ENCODE data around the gene PKIG.

The PKIG gene

GRCh38 chr20:44582311-44583025, at the start of gene PKIG:
PKIG (plus strand) TSS chr20:44582579; CDS start chr20:44614557, 31,978 bp downstream.
- Mint-ChIP-seq H3K4me3 (peak within 1 kb of the TSS; percentile 85), H3K36me3 (no peaks in the 10 kb centered on the region), H3K9me3 (no peaks in the 10 kb centered on the region), H3K27me3 (no peaks in the 10 kb centered on the region), H3K27ac (peak within 1 kb of the TSS; percentile 93), H3K4me1 (peaks cover 82% of the 10 kb centered on the region)
- no peak for ATAC-seq

GRCh38 chr20:44532981-44533331, 49.4 kb upstream of the PKIG start:
- no peak overlapping the region for H3K27ac Mint-ChIP-seq
- no peak overlapping the region for H3K4me3 Mint-ChIP-seq
- no peaks in the 10 kb centered on the region for H3K9me3 Mint-ChIP-seq
- peaks cover 7% of the 10 kb centered on the region for H3K4me1 Mint-ChIP-seq
- no peak for ATAC-seq
- H3K36me3 Mint-ChIP-seq, result no peaks in the 10 kb centered on the region
- no peaks in the 10 kb centered on the region for H3K27me3 Mint-ChIP-seq

DNA sequence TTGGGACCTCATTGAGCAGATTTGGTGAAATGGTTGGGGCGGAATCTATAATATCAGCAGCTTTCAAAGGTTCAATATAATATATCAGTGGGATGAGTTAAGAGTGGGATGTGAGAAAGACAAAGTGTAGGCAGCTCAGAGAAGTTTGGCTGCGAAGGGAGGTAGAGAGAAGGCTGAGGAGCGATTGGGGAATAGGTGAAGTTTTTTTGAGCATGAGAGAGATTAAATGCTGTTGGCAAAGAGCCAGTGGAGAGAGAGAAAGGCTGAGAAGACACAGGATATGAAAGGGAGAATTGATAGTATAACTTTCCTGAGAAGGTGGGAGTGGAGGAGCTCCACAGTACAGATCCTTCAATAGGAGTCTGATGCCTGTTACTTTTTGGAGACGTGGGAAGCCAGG, 48.5 kb upstream of the PKIG start:
- H3K9me3 Mint-ChIP-seq, result no peaks in the 10 kb centered on the region
- no peaks in the 10 kb centered on the region for H3K27me3 Mint-ChIP-seq
- no peak overlapping the region for H3K27ac Mint-ChIP-seq
- no peak for ATAC-seq
- peaks cover 7% of the 10 kb centered on the region for H3K4me1 Mint-ChIP-seq
- no peak overlapping the region for H3K4me3 Mint-ChIP-seq
- H3K36me3 Mint-ChIP-seq, result no peaks in the 10 kb centered on the region

DNA sequence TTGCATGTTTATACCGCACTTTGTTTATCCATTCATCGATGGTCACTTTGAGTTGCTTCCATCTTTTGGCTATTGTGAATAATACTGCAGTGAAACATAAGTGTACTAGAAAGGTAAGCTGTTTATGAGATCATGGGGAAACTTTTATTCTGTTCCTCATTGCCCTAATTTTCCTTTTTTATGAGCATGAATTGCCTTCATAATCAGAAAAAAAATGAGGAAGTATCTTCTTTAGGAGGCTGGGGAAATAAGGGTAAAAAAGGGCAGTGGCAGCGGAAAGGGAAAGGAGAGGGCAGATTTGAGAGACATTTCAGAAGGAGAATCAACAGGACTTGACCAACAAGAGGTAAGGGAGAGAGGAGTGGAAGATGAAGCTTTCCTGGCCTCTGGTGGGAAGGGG, 46.2 kb upstream of the PKIG start:
- no peak for ATAC-seq
- no peaks in the 10 kb centered on the region for H3K27me3 Mint-ChIP-seq
- H3K27ac Mint-ChIP-seq, result no peak overlapping the region
- no peaks in the 10 kb centered on the region for H3K9me3 Mint-ChIP-seq
- peaks cover 7% of the 10 kb centered on the region for H3K4me1 Mint-ChIP-seq
- no peak overlapping the region for H3K4me3 Mint-ChIP-seq
- H3K36me3 Mint-ChIP-seq, result no peaks in the 10 kb centered on the region

DNA sequence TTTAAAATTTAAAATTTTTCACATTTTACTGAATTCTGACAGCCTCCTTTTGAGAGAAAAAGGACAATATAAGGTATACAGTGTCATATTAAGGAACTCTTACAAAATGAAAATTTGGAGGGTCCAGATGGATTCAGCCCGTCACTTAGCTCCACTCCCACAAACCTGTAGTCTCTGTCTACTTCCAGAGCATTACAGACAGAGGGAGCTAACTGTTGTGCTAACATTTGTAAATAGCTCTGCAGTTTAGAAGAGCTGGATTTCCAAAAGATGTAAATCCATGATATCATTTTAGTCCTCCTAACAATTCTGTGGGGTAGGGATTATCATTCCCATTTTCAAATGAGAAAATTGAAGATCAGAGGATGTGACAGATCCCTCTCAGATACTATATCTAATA, 44.4 kb upstream of the PKIG start:
- Mint-ChIP-seq H3K4me1 (peaks cover 7% of the 10 kb centered on the region), H3K27me3 (no peaks in the 10 kb centered on the region), H3K27ac (no peak overlapping the region), H3K9me3 (no peaks in the 10 kb centered on the region), H3K4me3 (no peak overlapping the region), H3K36me3 (no peaks in the 10 kb centered on the region)
- no peak for ATAC-seq

DNA sequence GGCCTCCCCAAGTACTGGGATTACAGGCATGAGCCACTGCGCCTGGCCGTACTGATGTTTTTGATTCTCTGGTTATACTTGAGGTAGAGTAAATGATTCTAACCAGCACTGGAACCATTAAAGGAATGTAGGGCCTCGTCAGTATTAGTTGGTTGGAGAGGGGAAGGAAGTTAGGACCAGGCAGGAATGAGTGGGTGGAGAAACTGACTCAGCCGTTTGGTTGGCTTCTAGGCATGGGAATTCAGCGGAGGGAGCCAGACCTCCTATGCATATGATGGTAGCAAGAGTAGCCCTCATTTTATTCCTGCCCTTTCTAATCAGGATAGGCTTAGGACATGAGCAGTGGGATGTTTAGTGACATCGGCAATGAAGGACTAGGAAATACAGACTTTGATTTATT, 41.5 kb upstream of the PKIG start:
- ATAC-seq, result no peak
- Mint-ChIP-seq H3K27ac (no peak overlapping the region), H3K4me1 (peaks cover 7% of the 10 kb centered on the region), H3K36me3 (no peaks in the 10 kb centered on the region), H3K9me3 (no peaks in the 10 kb centered on the region), H3K4me3 (no peak overlapping the region), H3K27me3 (no peaks in the 10 kb centered on the region)

GRCh38 chr20:44541992-44542391, 40.4 kb upstream of the PKIG start:
- no peak overlapping the region for H3K4me3 Mint-ChIP-seq
- no peaks in the 10 kb centered on the region for H3K36me3 Mint-ChIP-seq
- ATAC-seq, result no peak
- no peaks in the 10 kb centered on the region for H3K4me1 Mint-ChIP-seq
- H3K27me3 Mint-ChIP-seq, result no peaks in the 10 kb centered on the region
- H3K9me3 Mint-ChIP-seq, result no peaks in the 10 kb centered on the region
- H3K27ac Mint-ChIP-seq, result no peak overlapping the region

- no peaks in the 10 kb centered on the region for H3K9me3 Mint-ChIP-seq
- H3K27me3 Mint-ChIP-seq, result no peaks in the 10 kb centered on the region
- H3K36me3 Mint-ChIP-seq, result no peaks in the 10 kb centered on the region
- ATAC-seq, result no peak
- H3K27ac Mint-ChIP-seq, result no peak overlapping the region
- no peak overlapping the region for H3K4me3 Mint-ChIP-seq
- no peaks in the 10 kb centered on the region for H3K4me1 Mint-ChIP-seq
These were observed 39.5 kb upstream of the PKIG start for GRCh38 chr20:44542890-44543289.

DNA sequence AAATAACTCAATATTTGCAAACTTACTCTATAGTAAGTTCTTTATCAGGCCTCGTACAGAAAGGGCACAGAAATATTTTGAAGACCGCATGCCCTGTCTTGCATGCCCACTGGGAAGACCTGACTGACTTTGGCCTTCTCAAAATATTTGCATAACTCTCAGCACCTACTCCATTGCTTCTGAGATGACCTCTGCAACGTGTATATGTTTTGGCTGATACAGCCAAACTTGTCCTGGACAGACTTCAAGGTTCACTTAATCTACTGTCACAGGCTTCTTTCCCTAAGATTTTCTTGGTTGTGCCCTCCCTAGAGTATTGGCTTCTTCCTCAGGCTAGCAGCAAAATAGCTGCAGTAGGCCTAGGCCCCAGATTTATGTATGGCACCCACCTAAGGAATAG, 39.0 kb upstream of the PKIG start:
- Mint-ChIP-seq H3K9me3 (no peaks in the 10 kb centered on the region), H3K27me3 (no peaks in the 10 kb centered on the region), H3K4me3 (no peak overlapping the region), H3K36me3 (no peaks in the 10 kb centered on the region), H3K27ac (no peak overlapping the region), H3K4me1 (no peaks in the 10 kb centered on the region)
- ATAC-seq, result no peak

DNA sequence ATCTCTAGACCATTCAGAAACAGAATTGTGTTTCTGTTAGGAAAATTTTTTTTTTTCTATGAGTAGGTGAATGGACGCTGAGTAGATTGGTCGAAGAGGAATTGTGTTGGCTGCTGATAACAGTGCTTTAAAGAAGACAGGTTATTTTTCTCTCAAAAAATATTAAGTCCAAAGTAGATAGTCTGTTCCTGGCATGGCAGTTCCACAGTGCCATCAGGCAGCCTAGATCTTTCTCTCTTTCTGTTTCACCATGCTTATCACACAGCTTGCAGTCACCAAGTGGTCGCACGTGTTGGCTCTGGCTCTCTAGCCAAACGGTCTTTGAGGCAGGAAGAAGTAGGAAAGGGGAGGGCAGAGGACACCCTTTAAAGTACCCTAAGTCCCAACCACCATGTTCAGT, 38.1 kb upstream of the PKIG start:
- H3K36me3 Mint-ChIP-seq, result no peaks in the 10 kb centered on the region
- ATAC-seq, result no peak
- no peaks in the 10 kb centered on the region for H3K27me3 Mint-ChIP-seq
- H3K27ac Mint-ChIP-seq, result no peak overlapping the region
- H3K4me1 Mint-ChIP-seq, result no peaks in the 10 kb centered on the region
- H3K9me3 Mint-ChIP-seq, result no peaks in the 10 kb centered on the region
- no peak overlapping the region for H3K4me3 Mint-ChIP-seq

DNA sequence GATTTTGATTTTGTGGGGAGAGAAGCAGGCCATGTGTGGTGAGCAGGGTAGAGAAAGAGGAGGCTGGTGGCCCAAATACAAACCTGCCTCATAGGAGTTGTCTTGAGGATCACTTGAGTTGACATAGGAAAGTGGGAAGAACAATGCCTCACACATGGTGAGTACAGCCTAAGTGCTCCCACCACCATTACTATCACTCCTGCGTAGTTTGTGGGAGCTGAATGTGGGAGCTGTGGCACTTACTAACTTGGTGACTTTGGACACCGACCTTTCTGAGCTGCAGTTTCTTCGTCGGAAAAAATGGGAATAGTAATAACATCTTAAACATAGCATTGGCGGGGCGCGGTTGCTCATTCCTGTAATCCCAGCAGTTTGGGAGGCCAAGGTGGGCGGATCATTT, 35.0 kb upstream of the PKIG start:
- Mint-ChIP-seq H3K9me3 (no peaks in the 10 kb centered on the region), H3K27me3 (no peaks in the 10 kb centered on the region), H3K36me3 (no peaks in the 10 kb centered on the region), H3K4me1 (no peaks in the 10 kb centered on the region), H3K4me3 (no peak overlapping the region), H3K27ac (no peak overlapping the region)
- no peak for ATAC-seq

- ATAC-seq, result no peak
- Mint-ChIP-seq H3K36me3 (no peaks in the 10 kb centered on the region), H3K4me3 (no peak overlapping the region), H3K27ac (no peak overlapping the region), H3K4me1 (no peaks in the 10 kb centered on the region), H3K9me3 (no peaks in the 10 kb centered on the region), H3K27me3 (no peaks in the 10 kb centered on the region)
These were observed 33.3 kb upstream of the PKIG start for GRCh38 chr20:44549123-44549522.

- Mint-ChIP-seq H3K9me3 (no peaks in the 10 kb centered on the region), H3K27me3 (no peaks in the 10 kb centered on the region), H3K4me3 (no peak overlapping the region), H3K4me1 (no peaks in the 10 kb centered on the region), H3K27ac (no peak overlapping the region), H3K36me3 (no peaks in the 10 kb centered on the region)
- ATAC-seq, result no peak
These were observed 30.3 kb upstream of the PKIG start for GRCh38 chr20:44552050-44552449.

DNA sequence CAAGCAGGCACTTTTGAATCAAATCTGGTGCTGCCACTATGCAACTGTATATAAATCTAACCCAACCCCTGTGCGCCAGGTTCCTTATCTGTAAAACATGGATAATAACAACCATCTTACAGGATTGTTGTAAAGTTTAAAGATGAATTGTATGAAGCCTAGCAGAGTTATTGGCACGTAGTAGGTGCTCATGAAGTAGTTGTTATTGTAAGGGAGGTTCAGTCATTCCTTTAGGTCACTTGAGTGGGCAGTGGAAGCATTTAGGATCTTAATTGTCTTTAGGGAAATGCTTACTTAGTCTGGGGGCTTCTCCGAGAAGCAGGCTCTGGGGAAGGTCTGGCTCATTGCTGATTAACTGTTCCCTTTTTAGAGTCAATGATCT, 29.8 kb upstream of the PKIG start:
- no peaks in the 10 kb centered on the region for H3K27me3 Mint-ChIP-seq
- H3K27ac Mint-ChIP-seq, result no peak overlapping the region
- no peaks in the 10 kb centered on the region for H3K4me1 Mint-ChIP-seq
- no peaks in the 10 kb centered on the region for H3K9me3 Mint-ChIP-seq
- no peaks in the 10 kb centered on the region for H3K36me3 Mint-ChIP-seq
- no peak for ATAC-seq
- no peak overlapping the region for H3K4me3 Mint-ChIP-seq

DNA sequence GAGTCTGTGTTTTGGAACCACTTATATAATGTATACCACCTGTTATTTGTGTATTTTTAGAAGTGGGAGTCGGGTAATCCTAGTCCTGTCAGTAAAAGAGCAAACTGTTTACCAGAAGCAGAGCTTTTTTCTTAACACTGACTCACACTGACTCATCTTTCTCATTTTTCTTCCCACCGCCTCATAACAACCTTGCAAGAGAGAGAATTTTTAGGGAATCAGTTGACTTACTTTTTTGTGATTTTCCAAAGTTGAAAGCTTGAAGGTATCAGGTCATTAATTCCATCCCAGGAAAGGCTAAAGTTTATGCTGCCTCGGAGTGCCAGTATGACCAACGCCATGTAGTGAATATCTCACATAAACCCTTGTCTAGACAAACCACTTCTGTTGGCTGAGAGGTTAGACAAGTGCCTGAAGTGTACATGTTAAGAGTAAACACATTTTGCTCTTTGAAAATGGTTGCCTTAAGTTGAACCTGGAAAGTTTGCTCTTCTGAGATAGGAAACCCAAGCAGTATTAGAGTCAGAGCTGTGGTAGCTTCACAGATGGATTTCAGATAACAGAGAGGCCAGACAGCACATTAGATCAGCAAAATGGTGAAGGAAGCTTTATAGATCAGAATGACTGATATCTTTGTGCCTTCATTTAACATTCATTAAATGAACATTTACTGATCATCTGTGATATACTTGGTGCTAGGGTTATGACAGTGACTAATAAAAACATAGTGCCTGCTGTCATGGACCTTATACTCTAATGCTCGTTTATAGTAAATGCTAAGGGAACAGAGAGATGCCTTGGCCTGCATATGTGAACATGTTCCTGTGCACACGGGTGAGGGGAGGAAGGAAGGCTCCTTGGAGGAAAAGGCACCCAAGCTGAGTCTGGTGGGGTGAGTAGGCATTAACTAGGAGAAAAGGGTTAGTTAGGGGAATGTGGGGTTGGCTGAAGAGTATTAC, 29.1 kb upstream of the PKIG start:
- no peaks in the 10 kb centered on the region for H3K27me3 Mint-ChIP-seq
- no peak overlapping the region for H3K4me3 Mint-ChIP-seq

DNA sequence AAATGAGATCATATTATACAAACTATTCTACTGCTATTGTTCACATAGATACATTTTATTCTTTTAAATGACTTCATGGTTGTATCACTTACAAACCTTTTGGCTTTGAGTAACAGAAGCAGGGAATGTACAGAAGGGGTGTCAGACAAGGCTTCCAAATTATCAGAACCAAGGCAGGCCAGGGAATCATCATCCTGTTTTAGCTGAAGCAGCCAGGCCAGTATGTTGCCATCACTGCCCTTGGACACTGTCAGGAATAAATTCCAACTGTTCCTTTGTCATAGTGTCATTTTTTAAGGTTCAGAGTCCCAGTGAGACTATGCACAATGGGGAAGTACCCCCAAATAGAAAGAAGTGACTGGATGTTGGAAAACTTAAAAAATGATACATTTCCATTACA, 23.1 kb upstream of the PKIG start:
- Mint-ChIP-seq H3K4me3 (no peak overlapping the region), H3K4me1 (peaks cover 12% of the 10 kb centered on the region), H3K36me3 (no peaks in the 10 kb centered on the region), H3K9me3 (no peaks in the 10 kb centered on the region), H3K27ac (no peak overlapping the region), H3K27me3 (no peaks in the 10 kb centered on the region)
- no peak for ATAC-seq

More for the DNA sequence above, 29.1 kb upstream of the PKIG start:
- ATAC-seq, result no peak
- H3K27ac Mint-ChIP-seq, result no peak overlapping the region
- H3K36me3 Mint-ChIP-seq, result no peaks in the 10 kb centered on the region
- H3K9me3 Mint-ChIP-seq, result no peaks in the 10 kb centered on the region
- no peaks in the 10 kb centered on the region for H3K4me1 Mint-ChIP-seq

Data from stimulated activated memory B cell treated with anti-CD40 and anti-IgM and Interleukin-4, amounts not matched to agents 10 μg/mL and 1 μg/mL and 100 μg/mL, for 72 hours (primary cell).